ENCODE data around the gene ISM1.

- no peak for TF ChIP-seq POLR2A (IDR thresholded peaks at IDR 0.05)
- TF ChIP-seq, protein P1, sequence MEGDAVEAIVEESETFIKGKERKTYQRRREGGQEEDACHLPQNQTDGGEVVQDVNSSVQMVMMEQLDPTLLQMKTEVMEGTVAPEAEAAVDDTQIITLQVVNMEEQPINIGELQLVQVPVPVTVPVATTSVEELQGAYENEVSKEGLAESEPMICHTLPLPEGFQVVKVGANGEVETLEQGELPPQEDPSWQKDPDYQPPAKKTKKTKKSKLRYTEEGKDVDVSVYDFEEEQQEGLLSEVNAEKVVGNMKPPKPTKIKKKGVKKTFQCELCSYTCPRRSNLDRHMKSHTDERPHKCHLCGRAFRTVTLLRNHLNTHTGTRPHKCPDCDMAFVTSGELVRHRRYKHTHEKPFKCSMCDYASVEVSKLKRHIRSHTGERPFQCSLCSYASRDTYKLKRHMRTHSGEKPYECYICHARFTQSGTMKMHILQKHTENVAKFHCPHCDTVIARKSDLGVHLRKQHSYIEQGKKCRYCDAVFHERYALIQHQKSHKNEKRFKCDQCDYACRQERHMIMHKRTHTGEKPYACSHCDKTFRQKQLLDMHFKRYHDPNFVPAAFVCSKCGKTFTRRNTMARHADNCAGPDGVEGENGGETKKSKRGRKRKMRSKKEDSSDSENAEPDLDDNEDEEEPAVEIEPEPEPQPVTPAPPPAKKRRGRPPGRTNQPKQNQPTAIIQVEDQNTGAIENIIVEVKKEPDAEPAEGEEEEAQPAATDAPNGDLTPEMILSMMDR (IDR thresholded peaks at IDR 0.05): no peak
Observed at GRCh38 chr20:13348311-13349234, 127.5 kb downstream of the ISM1 start.
